AG10803 (cell line): ENCODE data around the gene LIPJ.

ENCODE experiments used
- DNase-seq: peaks from one replicate; pipeline ENCODE4 v3.0.0; 2010; ENCODE audit warnings: low read depth
- H3K4me3 ChIP-seq: 2 replicates; pipeline ENCODE4 v1.5.1; 2011; ENCODE audit warnings: mild to moderate bottlenecking, low read length, control low read depth
- TF ChIP-seq, protein P1 (sequence below): conservative IDR thresholded peaks from 2 replicates; pipeline ENCODE4 v1.5.1; 2011; ENCODE audit warnings: mild to moderate bottlenecking, low read length, control low read depth, inconsistent platforms

LIPJ gene

DNA sequence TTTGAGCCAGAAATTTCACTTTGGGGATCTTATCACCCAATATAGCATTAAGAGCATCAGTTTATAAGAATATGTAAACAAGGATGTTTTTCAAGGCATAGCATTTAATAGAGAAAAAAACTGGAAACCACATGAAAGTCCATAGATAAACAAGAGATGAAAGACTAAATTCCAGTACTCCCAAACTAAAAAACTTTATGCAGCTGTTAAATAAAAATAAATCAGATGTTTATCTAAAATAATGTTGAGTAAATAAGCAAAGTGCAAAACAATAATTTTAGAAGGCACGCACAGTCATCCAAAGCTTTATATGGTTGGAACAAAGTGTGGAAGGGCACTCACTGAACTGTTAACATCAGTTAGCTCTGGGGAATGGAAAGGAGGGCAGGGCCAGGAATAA is 24.4 kb upstream of the LIPJ start:
- no peak overlapping the region for H3K4me3 ChIP-seq
- DNase-seq, result no peak
- TF ChIP-seq, protein P1, sequence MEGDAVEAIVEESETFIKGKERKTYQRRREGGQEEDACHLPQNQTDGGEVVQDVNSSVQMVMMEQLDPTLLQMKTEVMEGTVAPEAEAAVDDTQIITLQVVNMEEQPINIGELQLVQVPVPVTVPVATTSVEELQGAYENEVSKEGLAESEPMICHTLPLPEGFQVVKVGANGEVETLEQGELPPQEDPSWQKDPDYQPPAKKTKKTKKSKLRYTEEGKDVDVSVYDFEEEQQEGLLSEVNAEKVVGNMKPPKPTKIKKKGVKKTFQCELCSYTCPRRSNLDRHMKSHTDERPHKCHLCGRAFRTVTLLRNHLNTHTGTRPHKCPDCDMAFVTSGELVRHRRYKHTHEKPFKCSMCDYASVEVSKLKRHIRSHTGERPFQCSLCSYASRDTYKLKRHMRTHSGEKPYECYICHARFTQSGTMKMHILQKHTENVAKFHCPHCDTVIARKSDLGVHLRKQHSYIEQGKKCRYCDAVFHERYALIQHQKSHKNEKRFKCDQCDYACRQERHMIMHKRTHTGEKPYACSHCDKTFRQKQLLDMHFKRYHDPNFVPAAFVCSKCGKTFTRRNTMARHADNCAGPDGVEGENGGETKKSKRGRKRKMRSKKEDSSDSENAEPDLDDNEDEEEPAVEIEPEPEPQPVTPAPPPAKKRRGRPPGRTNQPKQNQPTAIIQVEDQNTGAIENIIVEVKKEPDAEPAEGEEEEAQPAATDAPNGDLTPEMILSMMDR, result no peak

DNA sequence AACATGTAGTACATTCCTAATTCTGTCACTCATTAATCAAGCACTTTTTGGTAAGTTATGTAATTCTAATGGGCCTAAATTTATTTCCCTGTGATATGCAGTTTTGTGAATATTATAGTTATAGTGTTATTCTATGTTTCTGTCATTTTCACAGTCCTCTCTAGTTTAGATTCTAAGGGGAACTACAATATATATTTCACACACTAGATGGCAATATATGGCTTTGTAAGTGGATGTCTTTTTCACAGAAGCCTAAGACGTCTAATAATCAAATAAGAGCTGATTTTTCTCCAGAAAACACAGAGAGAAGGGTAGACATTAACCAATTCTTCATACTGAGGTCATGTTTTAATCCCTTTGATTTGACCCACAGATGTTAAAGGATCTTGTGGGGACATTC is 21.5 kb upstream of the LIPJ start:
- H3K4me3 ChIP-seq, result no peak overlapping the region
- TF ChIP-seq, protein P1, result peak; percentile 63
- DNase-seq, result peak; percentile 42

DNA sequence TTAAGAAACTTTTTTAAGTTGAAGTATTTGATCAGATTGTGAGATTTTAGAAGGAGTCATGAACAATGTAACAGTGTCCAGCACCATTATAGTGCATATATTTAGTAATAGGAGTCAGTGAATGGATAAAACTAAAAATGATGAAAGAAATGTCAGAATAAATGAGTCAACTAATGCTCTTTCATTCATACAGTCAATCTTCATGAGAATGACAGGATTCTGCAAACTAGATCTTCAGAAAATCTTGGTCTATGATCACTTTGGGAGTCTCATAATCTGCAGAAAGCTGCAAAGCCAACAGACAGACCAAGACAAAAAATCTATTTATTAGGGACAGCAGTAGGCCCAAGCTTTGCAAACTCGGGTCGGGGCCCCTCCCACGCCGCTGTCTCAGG is 4.2 kb upstream of the LIPJ start:
- TF ChIP-seq, protein P1, result no peak
- no peak for DNase-seq
- peak overlapping the region; percentile 70 for H3K4me3 ChIP-seq

DNA sequence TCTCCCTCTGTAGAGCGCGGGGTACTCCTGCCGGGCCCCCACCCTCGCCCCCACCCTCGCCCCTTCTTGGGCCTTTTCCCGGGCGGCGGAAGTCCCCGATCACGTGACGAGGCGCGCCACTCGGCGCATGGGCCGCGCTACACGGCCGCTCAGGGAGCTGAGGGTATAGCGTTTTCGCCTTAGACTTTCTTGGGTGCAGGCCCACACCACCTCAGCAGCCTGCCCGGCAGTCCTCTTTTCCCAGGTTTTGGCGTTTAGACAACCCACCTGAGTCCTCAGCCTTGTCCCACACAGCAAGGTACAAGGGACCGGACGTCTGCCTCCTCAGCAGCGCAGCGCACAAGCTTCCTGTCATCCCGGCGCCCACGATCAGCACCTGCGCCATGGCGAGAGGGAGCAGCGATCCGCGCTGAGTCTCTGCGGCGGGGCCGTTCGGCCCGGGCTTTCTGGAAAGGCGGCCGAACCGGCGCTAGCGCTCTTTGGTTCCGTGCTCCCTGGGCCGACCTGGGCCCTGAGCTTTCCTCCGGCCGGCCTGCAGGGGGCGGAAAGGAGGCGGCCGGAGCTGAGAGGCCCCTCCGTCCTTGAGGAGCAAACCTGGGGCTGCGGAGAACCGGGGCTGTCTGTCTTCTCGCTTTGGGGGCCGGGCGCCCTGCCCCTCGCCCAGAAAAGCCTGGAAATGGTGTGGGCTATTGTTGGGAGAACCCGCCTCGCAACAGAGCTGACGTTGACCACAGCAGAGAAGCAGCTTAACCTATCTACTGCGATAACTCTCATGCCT is 3.6 kb upstream of the LIPJ start, which contains the start of gene RNLS:
Gene RNLS, minus strand, starts transcription at position 513 of the 778 bp plus-strand sequence.
- DNase-seq, result peak; percentile 58
- peak within 1 kb of the TSS; percentile 70 for H3K4me3 ChIP-seq
- TF ChIP-seq, protein P1, result peak; percentile 64

DNA sequence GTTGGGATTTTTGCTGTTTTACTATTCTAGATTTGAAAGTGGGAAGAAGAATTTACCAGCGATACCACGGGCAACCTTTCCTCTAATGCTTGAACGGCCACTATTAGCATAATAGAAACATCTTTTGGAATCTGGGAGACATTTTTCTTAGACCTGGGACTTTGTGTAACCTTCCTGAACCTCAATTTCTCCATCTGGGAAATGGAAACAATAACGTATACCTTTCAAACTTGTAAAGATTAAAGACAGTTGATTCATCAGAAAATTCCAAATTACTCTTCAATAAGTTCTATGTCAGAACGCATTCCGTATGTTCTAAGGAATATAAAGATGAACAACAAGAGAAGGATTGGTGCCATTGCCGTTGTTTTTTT is 3.0 kb upstream of the LIPJ start:
- no peak for DNase-seq
- TF ChIP-seq, protein P1, result no peak
- H3K4me3 ChIP-seq, result peak overlapping the region; percentile 70

DNA sequence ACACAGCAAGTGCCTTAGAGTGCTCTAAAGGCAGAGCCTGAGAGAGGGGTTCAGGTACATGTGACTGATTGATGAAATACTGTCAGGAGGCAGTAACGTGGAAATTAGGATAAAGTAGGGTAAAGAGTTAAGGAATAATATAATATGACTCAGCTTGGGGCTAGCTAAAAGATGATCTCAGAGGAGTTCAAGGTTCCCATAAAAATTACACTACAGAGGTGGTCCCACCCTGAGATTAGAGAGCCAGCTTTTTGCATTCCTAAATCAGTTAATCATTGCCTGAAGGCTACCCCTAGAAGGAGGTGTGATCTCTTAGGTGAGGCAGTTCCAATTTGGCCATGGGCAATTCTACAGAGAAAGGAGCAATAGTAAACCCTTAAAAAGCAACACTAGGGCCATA is 5.8 kb downstream of the LIPJ start:
- DNase-seq, result no peak
- H3K4me3 ChIP-seq, result no peak overlapping the region
- TF ChIP-seq, protein P1, result no peak

DNA sequence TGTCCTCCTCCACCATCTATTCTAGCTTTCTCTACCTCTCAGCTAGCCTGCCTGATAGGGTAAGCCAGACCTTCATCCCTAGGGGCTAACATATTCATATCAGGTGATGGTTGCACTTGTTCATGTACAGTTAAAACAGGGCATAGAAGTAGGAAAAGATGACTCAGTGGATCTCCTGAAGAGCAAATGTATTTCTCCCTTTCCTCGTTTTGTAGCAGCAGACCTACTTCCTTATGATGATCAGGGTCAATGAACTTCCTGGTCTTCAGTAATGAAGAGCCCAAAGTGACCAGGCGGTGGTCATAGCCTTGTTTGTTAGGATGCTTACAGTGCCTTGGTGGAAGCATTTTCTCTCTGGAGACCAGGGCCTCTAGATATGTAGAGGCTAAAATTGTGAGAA is 6.3 kb downstream of the LIPJ start:
- no peak for DNase-seq
- no peak overlapping the region for H3K4me3 ChIP-seq
- TF ChIP-seq, protein P1, result no peak
